ENCODE data around the gene FRAS1.

FRAS1 gene

DNA sequence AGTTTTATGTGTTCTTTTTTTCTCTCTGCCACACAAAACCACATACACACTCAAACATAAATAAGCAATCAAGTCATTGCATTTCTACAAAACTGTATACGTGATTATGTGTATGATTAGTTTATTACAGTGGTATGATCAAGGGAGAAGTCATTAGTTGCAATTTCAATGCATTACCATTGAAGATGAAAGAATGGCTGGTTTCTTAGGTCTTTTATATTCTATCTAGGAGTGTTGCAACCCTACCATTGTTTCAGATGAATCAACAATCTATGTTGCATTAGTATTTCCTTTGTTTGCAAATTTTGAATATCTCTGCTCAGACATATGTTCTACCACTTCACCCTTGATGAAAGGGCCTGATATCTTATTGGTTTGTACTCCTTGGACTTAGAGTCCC lies 501.3 kb downstream of the FRAS1 start:
- no peak for DNase-seq

DNA sequence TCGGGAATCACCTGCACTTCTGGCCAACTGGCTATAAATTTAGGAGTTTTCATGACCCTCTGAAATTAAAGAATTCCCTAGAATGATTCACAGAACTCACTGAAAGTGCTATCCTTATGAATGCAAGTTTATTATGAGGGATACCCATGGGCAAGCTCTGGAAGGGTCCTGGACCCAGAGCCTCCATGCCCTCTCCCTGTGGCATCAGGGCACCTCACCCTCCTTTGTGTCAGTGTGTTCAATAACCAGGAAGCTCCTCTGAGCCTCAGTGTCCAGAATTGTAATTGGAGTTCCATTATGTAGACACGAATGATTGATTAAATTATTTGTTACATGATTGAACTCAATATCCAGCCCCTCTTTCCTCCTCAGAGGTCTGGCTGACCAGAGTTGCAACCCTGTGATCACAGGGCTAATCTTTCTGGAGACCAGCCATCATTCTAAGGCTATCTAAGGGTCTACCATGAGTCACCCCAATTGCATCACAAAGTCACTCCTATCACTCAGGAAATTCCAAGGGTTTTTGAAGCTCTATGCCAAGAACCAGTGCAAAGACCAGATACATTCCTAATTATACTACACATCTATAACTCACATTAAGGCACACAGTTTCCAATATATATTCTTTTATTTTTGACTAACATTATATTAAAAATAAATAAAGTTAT lies 503.3 kb downstream of the FRAS1 start:
- no peak for DNase-seq

GRCh38 chr4:78561677-78562076 lies 504.6 kb downstream of the FRAS1 start:
- DNase-seq: no peak

DNA sequence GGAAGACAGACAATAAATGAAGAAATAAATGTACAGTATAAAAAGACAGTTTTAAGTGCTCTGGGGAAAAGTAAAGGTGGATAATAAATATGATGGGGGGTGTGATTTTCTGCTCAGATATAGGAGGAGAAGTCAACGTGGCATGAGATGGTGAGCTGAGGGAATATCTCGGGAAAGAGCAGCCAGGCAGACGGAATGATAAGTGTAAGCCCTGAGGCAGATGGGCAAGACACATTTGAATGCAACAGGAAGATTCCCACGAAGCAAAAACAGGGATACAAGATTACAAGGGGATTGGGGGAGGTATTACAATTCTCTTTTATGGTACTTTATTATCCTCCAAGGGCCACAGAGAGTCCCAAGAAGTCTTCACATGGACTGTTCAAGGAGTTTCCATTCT lies 505.6 kb downstream of the FRAS1 start:
- no peak for DNase-seq

DNA sequence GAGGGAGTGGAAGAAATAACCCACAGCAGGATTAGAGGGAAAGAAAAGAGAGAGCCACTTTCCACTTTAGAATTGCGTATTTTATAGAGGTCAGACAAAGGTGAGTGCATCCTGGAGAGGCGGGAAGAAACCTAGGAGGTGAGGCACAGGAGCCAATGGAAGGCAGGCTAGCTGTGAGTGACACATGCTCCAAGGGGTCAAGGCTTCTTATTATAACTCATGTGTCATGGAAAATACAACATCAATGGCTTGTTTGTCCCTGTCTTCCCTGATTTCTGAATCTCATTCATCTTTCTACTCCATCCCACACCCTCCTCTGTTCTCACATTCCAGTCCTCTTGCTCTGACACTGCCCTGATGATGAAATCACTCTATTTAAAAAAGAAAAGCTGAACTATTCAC lies 508.8 kb downstream of the FRAS1 start:
- no peak for DNase-seq

GRCh38 chr4:78566834-78567499 lies 509.8 kb downstream of the FRAS1 start:
- no peak for DNase-seq

DNA sequence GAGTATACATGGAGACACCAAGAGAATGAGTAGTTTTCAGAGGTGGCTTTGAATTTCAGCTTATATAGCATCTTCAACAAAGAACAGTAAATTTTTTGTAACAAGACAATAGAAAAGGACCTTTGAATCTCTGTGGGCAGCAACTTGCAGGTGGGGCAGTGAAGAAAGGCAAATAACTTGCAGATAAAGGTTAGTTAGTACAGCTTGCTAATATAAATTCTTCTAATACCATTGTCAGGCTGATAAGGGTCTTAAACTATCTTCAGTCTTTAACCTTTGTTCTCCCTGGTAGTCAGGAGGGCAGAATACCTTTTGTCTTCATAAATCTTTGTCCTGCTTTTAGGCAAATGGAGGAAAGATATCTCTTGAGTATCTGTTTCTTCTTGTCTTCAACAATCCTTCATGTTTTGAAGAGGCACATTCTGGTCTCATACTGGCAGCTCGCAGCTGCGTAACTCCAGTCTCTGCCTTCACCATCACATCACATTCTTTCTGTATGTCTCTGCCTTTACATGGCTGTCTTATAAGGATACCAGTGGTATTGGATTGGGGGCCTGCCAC lies 510.5 kb downstream of the FRAS1 start:
- no peak for DNase-seq

DNA sequence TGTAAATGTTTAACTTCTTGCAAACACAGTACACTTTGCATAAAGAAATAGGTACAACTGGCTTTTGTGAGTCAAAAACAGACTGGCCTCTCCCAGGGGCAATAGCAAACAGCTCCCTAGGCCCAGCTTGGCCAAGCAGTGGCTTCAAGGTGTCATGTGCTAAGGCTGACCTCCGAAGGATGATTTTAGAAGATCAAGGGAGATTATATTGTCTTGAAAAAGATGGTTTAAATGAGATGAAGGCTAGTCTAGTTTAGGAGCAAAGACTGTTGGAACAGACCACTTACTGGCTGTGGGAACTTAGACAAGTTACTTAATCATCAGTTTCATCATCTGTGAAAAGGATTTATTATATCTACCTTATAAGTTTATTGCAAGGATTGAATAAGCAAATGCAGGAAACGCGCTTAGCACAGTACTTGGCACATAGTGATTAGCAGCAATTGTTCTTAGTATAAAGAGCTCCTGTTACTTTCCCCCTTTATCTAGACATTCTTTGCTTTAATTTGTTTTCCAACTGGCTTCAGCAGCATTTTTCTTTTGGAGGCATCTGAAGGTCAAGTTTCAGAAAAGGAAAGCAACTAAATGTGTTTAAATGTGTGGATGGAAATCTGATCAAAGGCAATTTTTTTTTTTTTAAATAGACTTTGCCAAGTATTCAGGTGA lies 511.6 kb downstream of the FRAS1 start:
- DNase-seq: no peak

DNA sequence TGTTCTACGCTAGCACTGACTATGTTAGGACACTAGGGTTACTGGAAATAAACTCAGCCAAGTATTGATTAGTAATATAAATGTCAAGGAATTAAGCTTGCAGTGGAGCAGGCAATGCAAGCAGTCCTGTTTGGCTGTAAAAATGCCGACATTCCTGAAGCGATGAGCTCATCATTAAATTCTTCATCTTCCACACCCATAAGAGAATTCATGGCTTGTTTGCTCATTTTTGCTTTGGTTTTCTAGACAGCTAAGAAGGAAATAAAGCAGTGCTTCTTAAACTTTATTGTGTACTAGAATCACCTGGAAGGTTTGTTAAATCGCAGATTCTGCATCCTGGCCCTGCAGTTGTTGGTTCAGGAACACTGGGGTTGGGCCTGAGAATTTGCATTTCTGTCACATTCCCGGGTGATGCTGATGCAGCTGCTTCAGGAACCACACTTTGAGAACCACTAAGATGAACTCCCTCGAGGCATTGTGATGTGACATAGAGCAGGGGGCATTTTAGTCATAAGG lies 512.2 kb downstream of the FRAS1 start:
- no peak for DNase-seq

GRCh38 chr4:78570117-78570516 lies 513.0 kb downstream of the FRAS1 start:
- DNase-seq: no peak

GRCh38 chr4:78571804-78572203 lies 514.7 kb downstream of the FRAS1 start:
- no peak for DNase-seq

DNA sequence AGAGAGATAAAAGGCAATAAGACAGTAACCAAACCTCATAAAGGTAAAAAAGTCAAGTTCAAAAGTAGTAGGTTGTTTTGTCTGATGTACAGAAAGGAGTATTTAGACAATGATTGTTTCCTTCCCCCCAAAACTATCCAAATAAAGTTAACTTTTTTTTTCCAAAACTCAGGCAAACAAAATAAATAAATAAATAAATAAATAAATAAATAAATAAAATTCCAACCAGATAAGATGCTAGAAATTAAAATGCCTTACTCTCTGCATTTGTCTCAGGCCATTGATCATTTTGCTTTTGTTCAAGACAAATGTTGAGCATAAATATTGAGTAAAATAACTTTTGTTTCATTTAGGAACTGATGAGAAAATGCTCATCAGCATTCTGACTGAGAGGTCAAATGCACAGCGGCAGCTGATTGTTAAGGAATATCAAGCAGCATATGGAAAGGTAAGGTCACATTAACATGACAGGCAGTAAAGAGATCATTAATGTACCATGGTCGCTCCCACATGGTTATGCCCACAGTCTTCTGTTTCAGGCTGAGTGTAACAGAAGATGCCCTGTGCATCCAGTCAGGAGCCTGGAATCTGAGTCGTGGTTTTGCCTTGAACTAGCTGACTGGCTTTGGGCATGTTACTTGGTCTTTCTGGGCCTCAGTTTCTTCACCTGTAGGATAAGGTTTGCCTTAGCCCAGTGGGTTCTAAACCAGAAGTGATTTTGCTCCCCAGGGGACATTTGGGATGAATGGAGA lies 521.7 kb downstream of the FRAS1 start:
- DNase-seq: no peak

- no peak for DNase-seq
Measured at GRCh38 chr4:78581618-78582017, 524.5 kb downstream of the FRAS1 start.

- DNase-seq: no peak
Measured at GRCh38 chr4:78584863-78585547, 527.9 kb downstream of the FRAS1 start.

- no peak for DNase-seq
Measured at GRCh38 chr4:78585633-78586032, 528.5 kb downstream of the FRAS1 start.

GRCh38 chr4:78588894-78589545 lies 531.9 kb downstream of the FRAS1 start:
- no peak for DNase-seq

- DNase-seq: no peak
Measured at GRCh38 chr4:78591404-78591803, 534.3 kb downstream of the FRAS1 start.

DNA sequence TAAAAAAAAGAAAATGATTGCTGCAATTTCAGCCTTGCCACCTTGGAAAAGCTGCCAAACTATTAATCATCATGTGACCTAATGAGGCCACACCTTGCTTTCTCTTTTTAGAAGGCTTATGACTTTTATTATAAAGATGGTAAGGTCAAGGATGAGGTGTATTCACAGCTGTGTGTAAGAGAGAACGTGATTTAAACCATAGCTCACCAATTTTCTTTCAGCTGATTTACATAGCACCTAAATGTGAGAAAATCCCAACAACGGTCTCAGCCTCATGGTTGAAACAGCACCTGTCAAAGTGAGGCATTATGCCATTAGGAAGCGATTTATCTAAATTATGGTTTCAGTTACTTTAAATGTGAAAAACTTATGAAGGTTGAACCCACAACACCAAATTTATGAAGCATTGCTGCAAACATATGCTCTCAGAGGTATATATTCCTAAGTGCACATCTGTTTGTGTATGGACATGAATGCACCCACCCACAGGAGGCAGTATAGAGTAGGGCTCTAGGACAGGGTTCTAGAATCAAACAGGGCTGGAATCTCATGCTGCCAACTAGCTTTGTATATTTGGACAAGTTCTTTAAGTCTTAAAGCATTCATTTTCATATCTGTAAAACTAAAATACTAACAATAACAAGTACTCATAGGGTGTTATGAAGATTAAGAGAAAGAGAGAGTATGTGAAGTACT lies 535.1 kb downstream of the FRAS1 start:
- no peak for DNase-seq
